ENCODE results near the gene NHEJ1. TPM values are rescaled to one million over a fixed set of nuclear protein-coding genes. Genes with fewer than 3 reads are reported as not detected.

The NHEJ1 gene, protein sequence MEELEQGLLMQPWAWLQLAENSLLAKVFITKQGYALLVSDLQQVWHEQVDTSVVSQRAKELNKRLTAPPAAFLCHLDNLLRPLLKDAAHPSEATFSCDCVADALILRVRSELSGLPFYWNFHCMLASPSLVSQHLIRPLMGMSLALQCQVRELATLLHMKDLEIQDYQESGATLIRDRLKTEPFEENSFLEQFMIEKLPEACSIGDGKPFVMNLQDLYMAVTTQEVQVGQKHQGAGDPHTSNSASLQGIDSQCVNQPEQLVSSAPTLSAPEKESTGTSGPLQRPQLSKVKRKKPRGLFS
- total RNA-seq, result 13.0 TPM
- long read RNA-seq, transcript NHEJ1-201 (8 exons, 2,094 nt), result major isoform, 25 of 28 reads
- long read RNA-seq, partial matches to known transcripts, result 0 of 28 reads
- long read RNA-seq, other reads (novel, unspliced or antisense), result 3 of 28 reads

DNA sequence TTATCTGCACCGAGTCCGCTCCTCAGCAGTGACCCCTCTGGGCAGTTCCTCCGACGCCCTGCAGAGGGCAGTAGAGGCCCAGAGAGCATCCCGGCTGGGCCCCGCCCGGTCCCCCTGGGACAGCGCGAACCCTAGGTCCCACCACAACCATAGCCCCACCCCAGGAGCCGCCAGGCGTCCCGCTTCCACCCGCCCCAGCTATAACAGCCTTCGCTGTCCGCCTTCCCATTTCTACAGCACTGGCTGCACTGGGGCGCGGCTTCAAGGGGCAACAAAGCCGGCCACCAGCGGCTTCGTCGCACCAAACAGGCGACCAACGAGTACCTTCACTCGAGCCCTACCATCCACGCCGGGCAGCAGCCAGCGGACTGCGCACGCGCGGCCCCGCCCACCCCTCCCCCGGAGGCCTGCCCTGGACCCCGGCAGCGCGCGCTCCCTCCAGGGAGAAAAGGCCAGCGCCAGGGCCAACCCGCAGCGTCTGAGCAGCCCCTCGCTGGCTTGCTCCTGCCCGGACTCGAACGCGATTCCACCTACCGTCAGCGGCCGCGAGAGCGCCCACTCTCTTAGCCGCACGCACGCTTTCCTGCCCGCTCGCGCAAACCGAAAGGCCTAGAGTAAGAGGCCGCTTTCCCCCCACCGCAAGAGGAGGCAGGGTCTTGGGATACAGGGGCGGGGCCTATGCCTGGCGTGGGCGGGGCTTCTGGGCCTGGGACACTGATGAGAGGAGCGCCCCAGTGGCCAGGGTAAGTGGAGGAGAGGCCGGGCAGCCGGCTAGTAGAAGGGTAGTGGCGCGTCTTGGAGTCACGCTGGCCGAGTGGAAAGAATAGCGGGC is at the start of gene NHEJ1:
NHEJ1 (minus strand) TSS at position 630 of the 832 bp plus-strand sequence. CDS start 2,453 bp downstream, outside the sequence.
- peaks cover 23% of the 10 kb centered on the region for H3K36me3 ChIP-seq
- H3K4me1 ChIP-seq, result peaks cover 14% of the 10 kb centered on the region
- TF ChIP-seq, protein P1, sequence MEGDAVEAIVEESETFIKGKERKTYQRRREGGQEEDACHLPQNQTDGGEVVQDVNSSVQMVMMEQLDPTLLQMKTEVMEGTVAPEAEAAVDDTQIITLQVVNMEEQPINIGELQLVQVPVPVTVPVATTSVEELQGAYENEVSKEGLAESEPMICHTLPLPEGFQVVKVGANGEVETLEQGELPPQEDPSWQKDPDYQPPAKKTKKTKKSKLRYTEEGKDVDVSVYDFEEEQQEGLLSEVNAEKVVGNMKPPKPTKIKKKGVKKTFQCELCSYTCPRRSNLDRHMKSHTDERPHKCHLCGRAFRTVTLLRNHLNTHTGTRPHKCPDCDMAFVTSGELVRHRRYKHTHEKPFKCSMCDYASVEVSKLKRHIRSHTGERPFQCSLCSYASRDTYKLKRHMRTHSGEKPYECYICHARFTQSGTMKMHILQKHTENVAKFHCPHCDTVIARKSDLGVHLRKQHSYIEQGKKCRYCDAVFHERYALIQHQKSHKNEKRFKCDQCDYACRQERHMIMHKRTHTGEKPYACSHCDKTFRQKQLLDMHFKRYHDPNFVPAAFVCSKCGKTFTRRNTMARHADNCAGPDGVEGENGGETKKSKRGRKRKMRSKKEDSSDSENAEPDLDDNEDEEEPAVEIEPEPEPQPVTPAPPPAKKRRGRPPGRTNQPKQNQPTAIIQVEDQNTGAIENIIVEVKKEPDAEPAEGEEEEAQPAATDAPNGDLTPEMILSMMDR (IDR thresholded peaks at IDR 0.05), result peak; percentile 100
- intact Hi-C loops (cut with DNase I), result no loop called here
- peak; percentile 99 for DNase-seq
- ATAC-seq, result peak; percentile 98
- no peaks in the 10 kb centered on the region for H3K27me3 ChIP-seq (ENCODE audit: low read depth)
- no peaks in the 10 kb centered on the region for H3K9me3 ChIP-seq
- H3K27ac ChIP-seq, result peak within 1 kb of the TSS; percentile 91
- peak within 1 kb of the TSS; percentile 73 for H3K4me3 ChIP-seq

DNA sequence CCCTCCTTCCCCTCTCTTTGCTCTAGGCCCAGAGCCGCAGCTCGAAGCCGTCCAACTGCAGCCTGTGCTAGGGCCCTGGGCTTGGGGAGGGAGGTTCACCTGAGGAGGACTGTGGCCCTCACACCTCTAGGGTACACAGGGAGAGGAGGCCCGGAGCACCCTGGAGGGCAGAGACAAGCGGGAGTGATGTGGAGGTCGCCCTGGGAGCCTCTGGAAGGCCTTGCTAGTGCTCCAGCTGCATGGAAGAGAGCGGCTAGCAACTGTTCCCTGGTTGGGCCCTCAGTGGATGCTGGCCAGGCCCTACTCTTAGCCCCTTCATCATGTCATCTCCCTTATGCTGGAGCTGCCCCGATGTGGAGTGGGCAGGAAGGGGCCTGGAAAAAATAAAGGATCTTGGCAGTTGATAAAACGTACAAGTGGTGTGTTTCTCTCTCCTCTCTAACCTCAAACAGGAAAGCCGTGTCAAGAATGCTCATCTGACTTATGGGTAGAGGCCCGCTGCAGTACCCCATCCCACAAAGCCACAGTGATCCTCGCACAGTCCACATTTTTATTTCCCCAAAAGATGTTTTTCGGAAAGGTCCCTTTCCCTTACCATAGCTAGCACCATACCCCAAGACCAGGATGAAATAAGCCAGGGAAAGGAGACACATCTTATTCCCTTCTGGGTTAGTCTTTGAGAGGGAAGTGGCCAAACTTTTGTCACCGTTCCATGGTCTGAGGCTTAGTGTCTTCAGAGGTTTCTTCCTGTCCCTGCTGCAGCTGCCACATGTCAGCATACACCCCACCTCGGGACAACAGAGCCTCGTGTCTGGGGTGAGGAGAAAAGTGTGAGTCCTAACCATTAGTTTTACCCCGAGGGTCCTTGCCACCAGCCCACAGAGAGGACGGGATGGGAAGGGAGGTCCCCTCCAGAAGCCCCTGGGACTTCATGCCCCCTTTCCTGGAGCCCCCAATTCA is 48.9 kb upstream of the NHEJ1 start:
- ATAC-seq, result no peak
- intact Hi-C loops (cut with DNase I), result no loop called here
- peaks cover 19% of the 10 kb centered on the region for H3K4me1 ChIP-seq
- DNase-seq, result no peak
- no peak overlapping the region for H3K27ac ChIP-seq
- H3K36me3 ChIP-seq, result peaks cover 44% of the 10 kb centered on the region
- no peak overlapping the region for H3K4me3 ChIP-seq
- TF ChIP-seq, protein P1 (IDR thresholded peaks at IDR 0.05), result no peak
- H3K27me3 ChIP-seq (ENCODE audit: low read depth), result no peaks in the 10 kb centered on the region
- no peaks in the 10 kb centered on the region for H3K9me3 ChIP-seq

DNA sequence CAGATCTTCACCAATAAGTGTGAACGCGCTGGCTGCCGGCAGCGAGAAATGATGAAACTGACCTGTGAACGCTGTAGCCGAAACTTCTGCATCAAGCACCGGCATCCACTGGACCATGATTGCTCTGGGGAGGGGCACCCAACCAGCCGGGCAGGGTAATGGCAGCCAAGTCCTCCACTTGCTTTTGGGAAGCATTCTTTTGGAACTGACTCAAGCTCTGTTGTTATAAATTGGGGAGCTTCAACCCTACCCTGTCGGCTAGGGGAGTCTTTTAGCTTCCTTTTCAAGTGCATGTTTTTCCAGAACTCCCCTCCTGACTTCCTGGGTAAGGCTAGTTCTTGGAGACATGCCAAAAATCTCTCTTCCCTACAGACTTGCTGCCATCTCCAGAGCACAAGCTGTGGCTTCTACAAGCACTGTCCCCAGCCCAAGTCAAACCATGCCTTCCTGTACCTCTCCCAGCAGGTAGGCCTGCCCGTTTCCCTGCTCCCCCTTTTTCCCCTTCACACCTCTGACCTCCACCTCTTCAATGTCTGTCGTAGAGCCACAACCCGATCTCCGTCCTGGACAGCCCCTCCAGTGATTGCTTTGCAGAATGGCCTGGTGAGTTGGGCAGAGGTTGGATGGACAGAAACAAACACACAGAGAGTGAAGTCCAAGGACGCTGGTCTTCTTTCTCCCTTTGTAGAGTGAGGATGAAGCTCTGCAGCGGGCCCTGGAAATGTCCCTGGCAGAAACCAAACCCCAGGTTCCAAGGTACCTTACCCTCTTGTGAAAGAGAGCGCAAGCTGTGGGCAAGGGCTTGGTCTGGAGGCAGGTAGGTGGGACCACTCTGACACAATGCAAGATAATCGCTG is 47.5 kb upstream of the NHEJ1 start:
- H3K27ac ChIP-seq, result peak overlapping the region; percentile 91
- DNase-seq (no peak), ATAC-seq (no peak)
- TF ChIP-seq, protein P1 (IDR thresholded peaks at IDR 0.05), result no peak
- intact Hi-C loops (cut with DNase I), result no loop called here
- H3K9me3 ChIP-seq, result no peaks in the 10 kb centered on the region
- H3K4me3 ChIP-seq, result peak overlapping the region; percentile 76
- peaks cover 19% of the 10 kb centered on the region for H3K4me1 ChIP-seq
- H3K27me3 ChIP-seq (ENCODE audit: low read depth), result no peaks in the 10 kb centered on the region
- H3K36me3 ChIP-seq, result peaks cover 34% of the 10 kb centered on the region

DNA sequence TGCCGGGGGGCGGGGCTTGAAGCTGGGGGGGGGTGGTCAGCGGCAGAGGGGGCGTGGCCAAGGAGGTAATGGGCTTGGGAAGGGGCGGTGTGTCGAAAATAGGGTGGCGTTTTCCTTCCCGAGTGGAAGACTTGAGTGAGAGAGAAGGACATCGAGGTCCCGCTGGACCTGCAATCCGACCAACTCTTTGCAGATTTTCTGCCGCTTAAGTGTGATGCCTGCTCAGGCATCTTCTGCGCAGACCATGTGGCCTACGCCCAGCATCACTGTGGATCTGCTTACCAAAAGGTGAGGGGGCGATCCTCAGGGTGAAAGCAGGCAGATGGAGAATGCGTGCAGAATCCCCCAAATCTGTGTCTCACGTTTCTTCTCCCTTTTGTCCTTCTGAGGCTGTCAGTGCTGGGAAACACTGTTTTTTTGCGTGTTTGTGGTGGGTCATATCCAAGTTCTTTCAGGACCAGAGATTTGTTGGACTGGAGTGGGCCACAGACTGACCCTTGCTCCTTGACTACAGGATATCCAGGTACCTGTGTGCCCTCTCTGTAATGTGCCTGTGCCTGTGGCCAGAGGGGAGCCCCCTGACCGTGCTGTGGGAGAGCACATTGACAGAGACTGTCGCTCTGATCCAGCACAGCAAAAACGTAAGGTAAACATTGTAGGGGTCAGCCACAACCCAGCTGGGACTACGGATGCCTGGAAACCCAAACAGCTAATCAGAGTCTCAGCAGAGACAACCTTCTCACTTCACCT is 46.7 kb upstream of the NHEJ1 start:
- TF ChIP-seq, protein P1 (IDR thresholded peaks at IDR 0.05), result no peak
- H3K4me3 ChIP-seq, result peak overlapping the region; percentile 76
- H3K36me3 ChIP-seq, result peaks cover 28% of the 10 kb centered on the region
- H3K27me3 ChIP-seq (ENCODE audit: low read depth), result no peaks in the 10 kb centered on the region
- H3K9me3 ChIP-seq, result no peaks in the 10 kb centered on the region
- DNase-seq (no peak), ATAC-seq (no peak)
- intact Hi-C loops (cut with DNase I), result no loop called here
- peaks cover 19% of the 10 kb centered on the region for H3K4me1 ChIP-seq
- peak overlapping the region; percentile 91 for H3K27ac ChIP-seq
